K562 (cell line): ENCODE data around the gene NKAIN4. TPM values are rescaled to one million over a fixed set of nuclear protein-coding genes. Genes with fewer than 3 reads are reported as not detected.

ENCODE experiments used
- ATAC-seq: fragments of 200-7000 bp; cut with Tn5 transposase; 3 replicates; pipeline ENCODE4 v1.9.1; 2020; ENCODE audit warnings: moderate library complexity
- BruUV-seq: library from RNA; stranded (reverse); fragments of 400-500 nt; replicated peaks from 2 replicates; lab custom pipeline; 2021; lab: Mats Ljungman, UMichigan
- CTCF ChIA-PET: fragments of 300-600 bp; formaldehyde crosslinking; extraction: SDS; loops from one replicate; lab custom pipeline; 2021; ENCODE audit warnings: low intra/inter-chr PET ratio; lab: Yijun Ruan, JAX
- POLR2A ChIA-PET: fragments of 300-600, 350-650 bp; sonication (Branson Sonifier 250); formaldehyde crosslinking; extraction: SDS; loops from one replicate; lab custom pipeline; 2021; ENCODE audit warnings: antibody characterized with exemption, inconsistent platforms; lab: Yijun Ruan, JAX
- DNase-seq, 4 experiments: peaks; one replicate each; pipeline versions ENCODE4 v3.0.0 to v3.0.0-alpha.2; 2011 to 2018; ENCODE audit warnings: low spot score in 3 of 4, mixed read lengths in 3 of 4; ENCODE audit errors: extremely low read depth in 1 of 4
- FAIRE-seq: peaks from 2 replicates; lab custom pipeline; 2011; peaks lifted over from hg19 to GRCh38; lab: Jason Lieb, UNC
- H2AFZ ChIP-seq: 2 replicates; pipeline ENCODE4 v1.6.0; 2011; ENCODE audit warnings: low read depth, low read length, control low read depth, inconsistent platforms
- H3K27ac ChIP-seq: fragments of 200-600 bp; 3 replicates; pipeline ENCODE4 v1.8.0; 2011; ENCODE audit warnings: low read depth, mild to moderate bottlenecking, control low read depth, inconsistent platforms, low read length, moderate library complexity, mixed read lengths; ENCODE audit errors: extremely low read depth
- H3K27me3 ChIP-seq, 2 experiments: fragments of 300-600 bp in 1 of 2; 2 replicates in 1 of 2; 3 replicates in 1 of 2; pipeline versions ENCODE4 v1.6.0 to v1.8.0; 2011; ENCODE audit warnings: inconsistent platforms in 2 of 2, low read length in 2 of 2, mild to moderate bottlenecking in 1 of 2, mixed read lengths in 1 of 2, moderate library complexity in 1 of 2; ENCODE audit not compliant: control insufficient read depth in 2 of 2, insufficient read depth in 2 of 2
- H3K36me3 ChIP-seq: fragments of 300-600 bp; 3 replicates; pipeline ENCODE4 v1.8.0; 2011; ENCODE audit warnings: mild to moderate bottlenecking, low read length, inconsistent platforms; ENCODE audit not compliant: control insufficient read depth, insufficient read depth
- H3K4me1 ChIP-seq, 2 experiments: fragments of 200-600 bp in 1 of 2; replicated peaks in 1 of 2; 2 replicates in 1 of 2; 3 replicates in 1 of 2; pipeline versions ENCODE4 v1.5.1 to v1.8.0; 2011; ENCODE audit warnings: inconsistent platforms in 2 of 2, low read length in 2 of 2, mild to moderate bottlenecking in 1 of 2, mixed read lengths in 1 of 2, moderate library complexity in 1 of 2; ENCODE audit not compliant: control insufficient read depth in 2 of 2, insufficient read depth in 2 of 2
- H3K4me2 ChIP-seq: 2 replicates; pipeline ENCODE4 v1.6.1; 2011; ENCODE audit warnings: low read length, control low read depth, inconsistent platforms, mixed read lengths; ENCODE audit not compliant: insufficient read depth
- H3K4me3 ChIP-seq: fragments of 200-600 bp; sonication (generic), shearing (Covaris generic); 2 replicates; pipeline ENCODE4 v1.5.1; 2016; ENCODE audit warnings: control low read depth, inconsistent platforms
- H3K79me2 ChIP-seq: fragments of 200-600 bp; 3 replicates; pipeline ENCODE4 v1.8.0; 2011; ENCODE audit warnings: low read length, inconsistent platforms; ENCODE audit not compliant: control insufficient read depth, insufficient read depth
- H3K9ac ChIP-seq, 2 experiments: 2 replicates each; pipeline versions ENCODE4 v1.6.0 to v1.6.1; 2011; ENCODE audit warnings: low read depth in 2 of 2, low read length in 2 of 2, control low read depth in 1 of 2, inconsistent platforms in 1 of 2, mild to moderate bottlenecking in 1 of 2, mixed read lengths in 1 of 2; ENCODE audit not compliant: insufficient read depth in 1 of 2
- H3K9me1 ChIP-seq: one replicate; pipeline ENCODE4 v1.6.0; 2011; ENCODE audit warnings: inconsistent platforms, mild to moderate bottlenecking, low read length, moderate library complexity; ENCODE audit not compliant: control insufficient read depth, insufficient read depth
- H3K9me3 ChIP-seq: replicated peaks from 2 replicates; pipeline ENCODE4 v1.5.1; 2011; ENCODE audit warnings: low read depth, low read length, inconsistent platforms; ENCODE audit not compliant: control insufficient read depth, insufficient read depth
- H4K20me1 ChIP-seq: replicated peaks from 2 replicates; pipeline ENCODE4 v1.6.1; 2011; ENCODE audit warnings: low read length, inconsistent platforms, mixed read lengths; ENCODE audit not compliant: control insufficient read depth, insufficient read depth
- EGR1 ChIP-seq: fragments of 450-650 bp; conservative IDR thresholded peaks from 2 replicates; pipeline ENCODE4 v1.6.1; 2017; ENCODE audit warnings: mild to moderate bottlenecking
- ETV6 ChIP-seq, 3 experiments: fragments of 150-350 bp in 1 of 3; sonication (generic) in 1 of 3; formaldehyde crosslinking in 1 of 3; IDR thresholded peaks; 2 replicates each; pipeline versions ENCODE4 v1.6.1 to v1.8.0; 2014 to 2022; ENCODE audit warnings: borderline replicate concordance in 2 of 3, low read depth in 2 of 3, antibody characterized with exemption in 1 of 3, low read length in 1 of 3, mild to moderate bottlenecking in 1 of 3, missing genetic modification reagents in 1 of 3
- KAT2B ChIP-seq: IDR thresholded peaks from one replicate; pipeline ENCODE4 v1.6.1; 2012; ENCODE audit warnings: low read depth, mild to moderate bottlenecking, control low read depth, inconsistent platforms, low read length, moderate library complexity
- MBD2 ChIP-seq: sonication (generic); IDR thresholded peaks from 2 replicates; pipeline ENCODE4 v1.6.1; 2016; ENCODE audit warnings: low read depth, borderline replicate concordance
- MEIS2 ChIP-seq: fragments of 450-650 bp; IDR thresholded peaks from 2 replicates; pipeline ENCODE4 v1.6.1; 2014; ENCODE audit warnings: mild to moderate bottlenecking; ENCODE audit not compliant: partially characterized antibody
- MXI1 ChIP-seq: IDR thresholded peaks from 2 replicates; pipeline ENCODE4 v1.6.1; 2011; ENCODE audit warnings: low read depth, mild to moderate bottlenecking, improper control_type of control experiment, low read length
- NCOA6 ChIP-seq: fragments of 450-650 bp; IDR thresholded peaks from 2 replicates; pipeline ENCODE4 v1.6.1; 2017; ENCODE audit warnings: mild to moderate bottlenecking
- NFXL1 ChIP-seq: fragments of 450-650 bp; formaldehyde crosslinking; IDR thresholded peaks from 2 replicates; pipeline ENCODE4 v1.4.0; 2021; ENCODE audit warnings: mild to moderate bottlenecking
- NFYB ChIP-seq: IDR thresholded peaks from 2 replicates; pipeline ENCODE4 v1.6.1; 2011; ENCODE audit warnings: mild to moderate bottlenecking, moderate library complexity; ENCODE audit not compliant: insufficient read length; ENCODE audit errors: extremely low read depth
- PHF21A ChIP-seq: fragments of 450-650 bp; IDR thresholded peaks from 2 replicates; pipeline ENCODE4 v1.6.1; 2017; ENCODE audit warnings: low read depth, borderline replicate concordance
- SPI1 ChIP-seq: IDR thresholded peaks from 2 replicates; pipeline ENCODE4 v1.6.1; 2011; ENCODE audit warnings: low read depth, low read length, control low read depth, borderline replicate concordance
- SRSF3 ChIP-seq: fragments of 200-400 bp; formaldehyde crosslinking; IDR thresholded peaks from 2 replicates; pipeline ENCODE4 v1.6.1; 2016; ENCODE audit warnings: mild to moderate bottlenecking, low read length, moderate library complexity; ENCODE audit not compliant: insufficient read depth
- TEAD1 ChIP-seq, 2 experiments: fragments of 450-650 bp in 1 of 2; sonication (generic) in 1 of 2; formaldehyde crosslinking; IDR thresholded peaks; 2 replicates each; pipeline versions ENCODE4 v1.4.0 to v1.8.0; 2020 to 2022; ENCODE audit warnings: mild to moderate bottlenecking in 2 of 2, missing genetic modification reagents in 1 of 2
- TFE3 ChIP-seq: fragments of 450-650 bp; formaldehyde crosslinking; IDR thresholded peaks from 2 replicates; pipeline ENCODE4 v1.4.0; 2020; ENCODE audit warnings: mild to moderate bottlenecking, mixed read lengths
- ZNF586 ChIP-seq: fragments of 450-650 bp; formaldehyde crosslinking; conservative IDR thresholded peaks from 2 replicates; pipeline ENCODE4 v1.4.0; 2020; ENCODE audit warnings: mild to moderate bottlenecking, moderate library complexity
- WGBS: fragments of 100-300 bp; shearing (Covaris generic); methylation state at CpG from one replicate; pipeline ENCODE4 v1.1.6; 2016; ENCODE audit warnings: low coverage, mixed read lengths; ENCODE audit not compliant: insufficient coverage; ENCODE audit errors: missing lambda C conversion rate; 5-methylcytosine and 5-hydroxymethylcytosine counted together
- in situ Hi-C: fragments of 300-500 bp; cut with MboI; formaldehyde crosslinking; loops from 4 replicates; pipeline ENCODE4 v1.15.0; 2018; ENCODE audit warnings: inconsistent platforms, mixed read lengths
- intact Hi-C: fragments of 100-400 bp; cut with micrococcal nuclease; formaldehyde crosslinking; loops from 2 replicates; pipeline ENCODE4 v1.14.2; 2022
- polyA plus RNA-seq, 8 experiments: library from polyadenylated mRNA; depleted of rRNA in 4 of 8; stranded (reverse) in 5 of 8; unstranded in 3 of 8; fragments of >200 nt; fragmentation: Nextera tagmentation in 2 of 8; fragmentation: Illumina TruSeq in 1 of 8; extraction: Ambion mirVana in 2 of 8; extraction: Trizol in 1 of 8; gene quantifications; 2 replicates each; pipeline versions ENCODE4 v1.2.1 to v1.2.3, GENCODE V29; 2011 to 2014; ENCODE audit warnings: inconsistent platforms in 1 of 8, missing spikeins in 1 of 8
- total RNA-seq, 7 experiments: library from RNA; depleted of rRNA in 6 of 7; stranded (reverse); fragments of >200 nt in 6 of 7; fragmentation: Illumina TruSeq in 2 of 7; extraction: Trizol in 2 of 7; gene quantifications; 2 replicates each; pipeline versions ENCODE4 v1.2.1 to v1.2.3, GENCODE V29; 2011 to 2021; ENCODE audit warnings: low replicate concordance in 1 of 7
- TF ChIP-seq, protein P1 (sequence below): sonication (generic); formaldehyde crosslinking; IDR thresholded peaks from 2 replicates; pipeline ENCODE4 v1.8.0; 2022; ENCODE audit warnings: mild to moderate bottlenecking, missing genetic modification reagents, borderline replicate concordance
- TF ChIP-seq, protein P2 (sequence below): IDR thresholded peaks from 3 replicates; pipeline ENCODE4 v1.6.1; 2011; ENCODE audit warnings: borderline replicate concordance, mild to moderate bottlenecking; ENCODE audit not compliant: insufficient read length, insufficient read depth

Gene NKAIN4
- total and polyA plus RNA-seq, 9 of the 15 experiments (the other 6 are each of a cell fraction or from before 2014, with no cell fraction given): not detected

GRCh38 chr20:63196768-63197470, 57.3 kb downstream of the NKAIN4 start:
- Histone ChIP-seq H3K9me3 (no peaks in the 10 kb centered on the region), H4K20me1 (peaks cover 67% of the 10 kb centered on the region), H3K79me2 (peaks cover 61% of the 10 kb centered on the region), H3K36me3 (peaks cover 69% of the 10 kb centered on the region), H3K9me1 (peaks cover 5% of the 10 kb centered on the region), H3K4me2 (peak overlapping the region; percentile 10; the same call in 1 of the 2 replicates), H3K4me1 (peaks cover 8 to 10% of the 10 kb centered on the region in 2 experiments; a peak in 4 of 5 replicates), H3K27me3 (no peaks in the 10 kb centered on the region), H3K4me3 (no peak overlapping the region), H3K27ac (peak overlapping the region; percentile 32; the same call in 1 of the 3 replicates), H2AFZ (no peak overlapping the region), H3K9ac (peak overlapping the region in 1 of 2 experiments; percentile 29; a peak in 1 of 4 replicates)
- peak; percentile 88 for ATAC-seq
- in situ Hi-C loops: no loop called here
- WGBS: 61% methylated on average over 9 of the region's 9 CpGs
- BruUV-seq: no TSS peak
- peak; percentile 72 for FAIRE-seq
- DNase-seq: peak; percentile 42 to 61 (median 50)
- ChIA-PET POLR2A (interaction anchor here (0.6 to 2.1 kb wide), 7 partner anchors 10 to 298 kb away, joined by 3 to 10 read pairs (median 4); no protein-coding TSS in a partner anchor), CTCF (interaction anchor here (0.7 kb wide), 1 partner anchor 928 kb away, joined by 3 read pairs; no protein-coding TSS in a partner anchor)
- intact Hi-C loops: no loop called here
- TF ChIP-seq KAT2B: no peak
- TF ChIP-seq EGR1: peak; percentile 80
- TF ChIP-seq MBD2: no peak
- no peak for TF ChIP-seq ETV6 (IDR thresholded peaks at IDR 0.05; ENCODE audit: borderline replicate concordance in 1 of 2, low read depth in 2 of 2, low read length in 1 of 2)
- no peak for TF ChIP-seq ETV6 (CRISPR knock-in tag; IDR thresholded peaks at IDR 0.05; ENCODE audit: borderline replicate concordance)
- TF ChIP-seq ZNF586 (CRISPR knock-in tag): no peak
- TF ChIP-seq MXI1: no peak
- no peak for TF ChIP-seq SRSF3
- TF ChIP-seq SPI1: no peak
- no peak for TF ChIP-seq TEAD1 (CRISPR knock-in tag; IDR thresholded peaks at IDR 0.05)
- TF ChIP-seq NFXL1 (CRISPR knock-in tag): no peak
- no peak for TF ChIP-seq PHF21A
- TF ChIP-seq NFYB: no peak
- no peak for TF ChIP-seq NCOA6
- TF ChIP-seq MEIS2: no peak
- TF ChIP-seq, protein P1, sequence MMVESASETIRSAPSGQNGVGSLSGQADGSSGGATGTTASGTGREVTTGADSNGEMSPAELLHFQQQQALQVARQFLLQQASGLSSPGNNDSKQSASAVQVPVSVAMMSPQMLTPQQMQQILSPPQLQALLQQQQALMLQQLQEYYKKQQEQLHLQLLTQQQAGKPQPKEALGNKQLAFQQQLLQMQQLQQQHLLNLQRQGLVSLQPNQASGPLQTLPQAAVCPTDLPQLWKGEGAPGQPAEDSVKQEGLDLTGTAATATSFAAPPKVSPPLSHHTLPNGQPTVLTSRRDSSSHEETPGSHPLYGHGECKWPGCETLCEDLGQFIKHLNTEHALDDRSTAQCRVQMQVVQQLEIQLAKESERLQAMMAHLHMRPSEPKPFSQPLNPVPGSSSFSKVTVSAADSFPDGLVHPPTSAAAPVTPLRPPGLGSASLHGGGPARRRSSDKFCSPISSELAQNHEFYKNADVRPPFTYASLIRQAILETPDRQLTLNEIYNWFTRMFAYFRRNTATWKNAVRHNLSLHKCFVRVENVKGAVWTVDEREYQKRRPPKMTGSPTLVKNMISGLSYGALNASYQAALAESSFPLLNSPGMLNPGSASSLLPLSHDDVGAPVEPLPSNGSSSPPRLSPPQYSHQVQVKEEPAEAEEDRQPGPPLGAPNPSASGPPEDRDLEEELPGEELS (CRISPR knock-in tag): no peak
- no peak for TF ChIP-seq TFE3 (CRISPR knock-in tag)
- TF ChIP-seq, protein P2, sequence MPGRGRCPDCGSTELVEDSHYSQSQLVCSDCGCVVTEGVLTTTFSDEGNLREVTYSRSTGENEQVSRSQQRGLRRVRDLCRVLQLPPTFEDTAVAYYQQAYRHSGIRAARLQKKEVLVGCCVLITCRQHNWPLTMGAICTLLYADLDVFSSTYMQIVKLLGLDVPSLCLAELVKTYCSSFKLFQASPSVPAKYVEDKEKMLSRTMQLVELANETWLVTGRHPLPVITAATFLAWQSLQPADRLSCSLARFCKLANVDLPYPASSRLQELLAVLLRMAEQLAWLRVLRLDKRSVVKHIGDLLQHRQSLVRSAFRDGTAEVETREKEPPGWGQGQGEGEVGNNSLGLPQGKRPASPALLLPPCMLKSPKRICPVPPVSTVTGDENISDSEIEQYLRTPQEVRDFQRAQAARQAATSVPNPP: no peak
